Measurements from ENCODE around the gene AP2A1.
"Not testable (repeated sequence)": the region's sequence is repeated elsewhere in the genome, so short reads cannot be mapped to it uniquely, and the experiment has no call there.

Gene AP2A1

GRCh38 chr19:49766930-49767299 is at the start of gene AP2A1:
Gene AP2A1, plus strand, starts transcription at chr19:49767001. Its CDS starts 133 bp downstream, at chr19:49767134.
- DNase-seq (ENCODE audit: low read depth in 2 of 3, low spot score in 2 of 3) = peak in 2 of 3 experiments; percentile 10 to 36

- DNase-seq (ENCODE audit: low read depth in 2 of 3, low spot score in 2 of 3) = no peak
Measured at GRCh38 chr19:49718511-49718910, 48.3 kb upstream of the AP2A1 start.

- no peak for DNase-seq (ENCODE audit: low read depth in 2 of 3, low spot score in 2 of 3)
Measured at GRCh38 chr19:49718991-49719390, 47.8 kb upstream of the AP2A1 start.

- not testable (repeated sequence) for DNase-seq (ENCODE audit: low read depth in 2 of 3, low spot score in 2 of 3)
Measured at GRCh38 chr19:49719420-49719819, 47.4 kb upstream of the AP2A1 start.

- DNase-seq (ENCODE audit: low read depth in 2 of 3, low spot score in 2 of 3) = no peak
Measured at GRCh38 chr19:49727217-49728030, 39.4 kb upstream of the AP2A1 start.

GRCh38 chr19:49730166-49730565 is 36.6 kb upstream of the AP2A1 start:
- DNase-seq (ENCODE audit: low read depth in 2 of 3, low spot score in 2 of 3) = no peak

- no peak for DNase-seq (ENCODE audit: low read depth in 2 of 3, low spot score in 2 of 3)
Measured at GRCh38 chr19:49738268-49738667, 28.5 kb upstream of the AP2A1 start.

- no peak for DNase-seq (ENCODE audit: low read depth in 2 of 3, low spot score in 2 of 3)
Measured at GRCh38 chr19:49739098-49739497, 27.7 kb upstream of the AP2A1 start.

GRCh38 chr19:49739933-49740332 is 26.9 kb upstream of the AP2A1 start:
- DNase-seq (ENCODE audit: low read depth in 2 of 3, low spot score in 2 of 3) = no peak

- no peak for DNase-seq (ENCODE audit: low read depth in 2 of 3, low spot score in 2 of 3)
Measured at GRCh38 chr19:49741210-49741844, 25.5 kb upstream of the AP2A1 start.

GRCh38 chr19:49744946-49745381 is 21.8 kb upstream of the AP2A1 start:
- DNase-seq (ENCODE audit: low read depth in 2 of 3, low spot score in 2 of 3) = no peak

- DNase-seq (ENCODE audit: low read depth in 2 of 3, low spot score in 2 of 3) = peak in 1 of 3 experiments; percentile 55
Measured at GRCh38 chr19:49746206-49746958, 20.4 kb upstream of the AP2A1 start.

GRCh38 chr19:49749055-49749716 is 17.6 kb upstream of the AP2A1 start:
- no peak for DNase-seq (ENCODE audit: low read depth in 2 of 3, low spot score in 2 of 3)

GRCh38 chr19:49749771-49750170 is 17.0 kb upstream of the AP2A1 start:
- no peak for DNase-seq (ENCODE audit: low read depth in 2 of 3, low spot score in 2 of 3)

GRCh38 chr19:49752701-49753100 is 14.1 kb upstream of the AP2A1 start:
- no peak for DNase-seq (ENCODE audit: low read depth in 2 of 3, low spot score in 2 of 3)

GRCh38 chr19:49755956-49756355 is 10.8 kb upstream of the AP2A1 start:
- DNase-seq (ENCODE audit: low read depth in 2 of 3, low spot score in 2 of 3) = no peak

- no peak for DNase-seq (ENCODE audit: low read depth in 2 of 3, low spot score in 2 of 3)
Measured at GRCh38 chr19:49758292-49758691, 8.5 kb upstream of the AP2A1 start.

- no peak for DNase-seq (ENCODE audit: low read depth in 2 of 3, low spot score in 2 of 3)
Measured at GRCh38 chr19:49761249-49761624, 5.6 kb upstream of the AP2A1 start.

GRCh38 chr19:49761625-49762311 is 5.0 kb upstream of the AP2A1 start:
- no peak for DNase-seq (ENCODE audit: low read depth in 2 of 3, low spot score in 2 of 3)

GRCh38 chr19:49763230-49763629 is 3.6 kb upstream of the AP2A1 start, which contains the start of gene TSKS:
Gene TSKS, minus strand, starts transcription at chr19:49763306. Its CDS starts 59 bp downstream, at chr19:49763247.
- DNase-seq (ENCODE audit: low read depth in 2 of 3, low spot score in 2 of 3) = no peak

- no peak for DNase-seq (ENCODE audit: low read depth in 2 of 3, low spot score in 2 of 3)
Measured at GRCh38 chr19:49764341-49764740, 2.5 kb upstream of the AP2A1 start.
